ENCODE results near the gene TOP1.

TOP1 gene

GRCh38 chr20:41058674-41059635, 30.3 kb downstream of the TOP1 start:
- DNase-seq (ENCODE audit: low read depth) = no peak

GRCh38 chr20:41061155-41061554, 32.5 kb downstream of the TOP1 start:
- DNase-seq (ENCODE audit: low read depth) = no peak

GRCh38 chr20:41063442-41063841, 34.8 kb downstream of the TOP1 start:
- no peak for DNase-seq (ENCODE audit: low read depth)

GRCh38 chr20:41064377-41064776, 35.8 kb downstream of the TOP1 start:
- DNase-seq (ENCODE audit: low read depth) = no peak

- no peak for DNase-seq (ENCODE audit: low read depth)
Observed at GRCh38 chr20:41065716-41066115, 37.1 kb downstream of the TOP1 start.

GRCh38 chr20:41068806-41069205, 40.2 kb downstream of the TOP1 start:
- DNase-seq (ENCODE audit: low read depth) = no peak

GRCh38 chr20:41072190-41072863, 43.7 kb downstream of the TOP1 start:
- no peak for DNase-seq (ENCODE audit: low read depth)

GRCh38 chr20:41072915-41073314, 44.3 kb downstream of the TOP1 start:
- no peak for DNase-seq (ENCODE audit: low read depth)

GRCh38 chr20:41074441-41074840, 45.8 kb downstream of the TOP1 start:
- DNase-seq (ENCODE audit: low read depth) = no peak

GRCh38 chr20:41076776-41077175, 48.2 kb downstream of the TOP1 start:
- no peak for DNase-seq (ENCODE audit: low read depth)

- no peak for DNase-seq (ENCODE audit: low read depth)
Observed at GRCh38 chr20:41078329-41078728, 49.7 kb downstream of the TOP1 start.

- no peak for DNase-seq (ENCODE audit: low read depth)
Observed at GRCh38 chr20:41079066-41079465, 50.4 kb downstream of the TOP1 start.

- DNase-seq (ENCODE audit: low read depth) = no peak
Observed at GRCh38 chr20:41080866-41081265, 52.2 kb downstream of the TOP1 start.

GRCh38 chr20:41081276-41081814, 52.7 kb downstream of the TOP1 start:
- DNase-seq (ENCODE audit: low read depth) = no peak

GRCh38 chr20:41082306-41082705, 53.7 kb downstream of the TOP1 start:
- DNase-seq (ENCODE audit: low read depth) = no peak

- no peak for DNase-seq (ENCODE audit: low read depth)
Observed at GRCh38 chr20:41085606-41086005, 57.0 kb downstream of the TOP1 start.

GRCh38 chr20:41086402-41087324, 58.0 kb downstream of the TOP1 start:
- no peak for DNase-seq (ENCODE audit: low read depth)

GRCh38 chr20:41087325-41087685, 58.7 kb downstream of the TOP1 start:
- DNase-seq (ENCODE audit: low read depth) = no peak

- no peak for DNase-seq (ENCODE audit: low read depth)
Observed at GRCh38 chr20:41087777-41088176, 59.2 kb downstream of the TOP1 start.

GRCh38 chr20:41089555-41089954, 60.9 kb downstream of the TOP1 start:
- no peak for DNase-seq (ENCODE audit: low read depth)

GRCh38 chr20:41091927-41092326, 63.3 kb downstream of the TOP1 start:
- no peak for DNase-seq (ENCODE audit: low read depth)

Data from activated T-cell treated with anti-CD3 and anti-CD28 coated beads for 48 hours (primary cell).